ENCODE measurements around the gene MATCAP1.
A peak's percentile ranks its signal among the peaks of the same experiment; 100 is the strongest.

Gene MATCAP1

DNA sequence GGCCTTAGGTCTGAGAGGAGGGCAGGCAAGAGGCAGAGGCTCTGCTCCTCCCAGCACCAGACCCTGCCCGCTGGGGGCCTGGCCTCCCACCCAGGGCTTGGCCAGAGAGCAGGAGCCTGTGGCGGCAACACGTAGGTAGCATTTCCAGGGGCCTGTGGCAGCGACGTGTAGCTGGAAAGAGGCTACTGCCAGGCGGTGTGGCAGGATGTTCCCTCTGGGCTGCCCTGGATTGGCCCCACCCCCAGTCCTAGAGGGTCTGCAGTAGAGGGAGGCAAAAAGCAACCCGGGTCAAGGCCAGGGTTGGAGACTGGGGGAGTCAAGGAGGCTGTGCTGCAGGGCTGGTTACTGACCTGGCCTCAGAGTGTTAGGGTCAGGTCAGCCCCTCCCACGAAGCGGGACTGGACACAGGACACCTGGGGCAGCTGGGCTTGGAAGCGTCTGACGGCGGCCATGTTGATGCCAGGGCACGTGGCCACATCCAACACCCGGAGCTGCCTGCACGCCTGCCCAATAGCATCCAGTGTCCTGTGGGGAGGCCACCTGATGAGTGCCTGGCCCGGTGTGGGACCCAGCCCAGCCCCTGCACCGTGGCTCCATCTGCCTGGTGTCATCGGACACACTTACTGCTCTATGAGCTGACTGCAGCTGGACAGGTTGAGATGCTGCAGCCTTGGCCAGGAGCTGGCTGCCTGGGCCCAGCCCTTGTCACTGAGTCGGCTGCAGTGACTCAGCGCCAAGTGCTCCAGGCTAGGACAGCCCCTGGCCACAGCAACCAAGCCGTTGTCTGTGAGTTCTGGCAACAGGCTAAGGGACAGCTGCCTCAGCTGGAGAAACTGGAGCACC is 23.7 kb upstream of the MATCAP1 start:
- DNase-seq = no peak

DNA sequence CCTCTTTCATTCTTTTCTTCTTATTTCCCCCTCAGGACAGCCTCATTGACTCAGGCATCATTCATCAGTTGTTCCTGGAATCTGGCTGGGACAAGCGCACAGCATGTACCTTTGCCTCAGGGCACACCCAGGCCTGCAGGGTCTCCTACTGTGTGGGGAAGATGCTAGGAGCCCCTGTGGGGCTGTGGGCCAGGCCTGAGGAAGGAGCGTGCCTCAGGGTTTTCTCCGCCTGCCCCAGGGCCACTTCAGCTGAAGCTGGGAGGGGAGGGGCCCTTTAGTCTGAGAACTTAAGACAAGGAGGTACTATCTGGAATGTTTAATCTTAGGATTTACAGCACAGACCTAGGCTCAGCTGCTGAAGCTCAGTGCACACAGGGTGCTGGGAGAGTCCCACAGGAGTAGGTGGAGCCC is 23.1 kb upstream of the MATCAP1 start:
- DNase-seq = no peak

DNA sequence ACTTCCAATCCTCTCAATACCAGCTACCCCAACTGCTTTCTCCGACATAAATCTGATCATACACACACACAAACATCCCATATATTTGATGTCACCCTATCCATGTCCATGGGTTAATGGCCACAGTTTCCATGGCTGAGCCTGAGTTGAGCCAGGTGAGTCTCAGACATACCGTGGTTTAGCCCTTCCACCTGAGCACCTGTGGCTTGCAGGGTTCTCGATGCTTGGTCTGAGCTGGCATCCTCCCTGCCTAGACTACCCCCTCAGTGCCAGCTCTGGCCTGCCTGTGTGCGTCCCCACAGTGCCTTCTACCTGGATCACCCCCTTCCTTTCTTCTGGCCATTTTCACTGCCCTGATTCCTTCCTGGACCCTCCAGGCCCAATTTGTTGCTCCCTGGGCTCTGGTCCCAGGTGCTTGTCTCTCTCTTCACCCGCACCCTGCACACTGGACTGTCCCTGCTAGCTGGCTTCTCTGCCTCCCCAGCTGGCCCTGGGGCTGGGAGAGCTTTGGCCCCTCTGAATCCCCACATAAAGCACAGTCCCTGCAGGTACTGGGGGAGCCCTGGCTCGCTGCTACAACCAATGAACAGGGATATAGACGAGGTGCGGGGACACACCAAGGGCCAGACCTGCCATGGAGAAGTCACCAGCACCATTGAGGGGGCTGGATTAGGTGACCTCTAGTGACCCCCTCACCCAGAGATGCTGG is 22.5 kb upstream of the MATCAP1 start:
- DNase-seq = no peak

DNA sequence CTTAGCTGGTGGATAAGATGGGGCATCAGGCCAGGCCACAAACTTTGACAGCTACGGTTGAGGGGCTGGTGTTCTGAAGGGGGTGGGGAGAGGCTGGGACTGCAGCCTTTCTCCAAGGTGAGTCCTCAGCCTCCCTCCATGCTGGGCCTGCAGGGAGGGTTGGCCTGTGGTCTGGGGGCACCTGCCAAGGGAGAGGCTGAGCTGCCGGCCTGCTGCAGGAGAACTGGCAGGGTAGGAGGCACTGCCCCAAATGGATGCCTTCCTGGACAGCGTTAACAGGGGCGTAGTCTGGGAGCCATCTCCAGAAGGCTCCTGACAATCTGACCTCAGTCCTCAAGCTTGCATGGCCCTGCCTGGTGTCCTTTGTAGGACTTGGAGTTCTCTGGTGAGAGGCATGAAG is 20.3 kb upstream of the MATCAP1 start:
- DNase-seq = no peak

DNA sequence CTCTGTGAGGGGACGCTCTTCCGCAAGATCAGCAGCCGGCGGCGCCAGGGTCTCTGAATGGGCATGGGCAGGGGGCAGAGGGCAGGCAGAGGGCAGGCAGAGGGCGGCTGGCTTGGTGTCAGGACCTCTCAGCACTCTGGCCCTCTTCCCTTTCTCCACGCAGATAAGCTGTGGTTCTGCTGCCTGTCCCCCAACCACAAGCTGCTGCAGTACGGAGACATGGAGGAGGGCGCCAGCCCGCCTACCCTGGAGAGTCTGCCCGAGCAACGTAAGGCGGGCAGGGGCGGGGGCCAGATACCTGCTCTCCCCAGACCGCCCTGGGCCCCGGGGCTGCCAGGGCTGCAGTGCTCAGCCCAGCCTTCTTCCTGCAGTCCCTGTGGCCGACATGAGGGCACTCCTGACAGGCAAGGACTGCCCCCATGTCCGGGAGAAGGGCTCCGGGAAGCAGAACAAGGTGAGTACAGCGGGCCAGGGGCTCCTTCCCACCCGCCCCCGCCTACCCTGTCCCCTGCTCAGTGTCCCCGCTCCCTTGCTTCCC is 19.3 kb upstream of the MATCAP1 start:
- no peak for DNase-seq

DNA sequence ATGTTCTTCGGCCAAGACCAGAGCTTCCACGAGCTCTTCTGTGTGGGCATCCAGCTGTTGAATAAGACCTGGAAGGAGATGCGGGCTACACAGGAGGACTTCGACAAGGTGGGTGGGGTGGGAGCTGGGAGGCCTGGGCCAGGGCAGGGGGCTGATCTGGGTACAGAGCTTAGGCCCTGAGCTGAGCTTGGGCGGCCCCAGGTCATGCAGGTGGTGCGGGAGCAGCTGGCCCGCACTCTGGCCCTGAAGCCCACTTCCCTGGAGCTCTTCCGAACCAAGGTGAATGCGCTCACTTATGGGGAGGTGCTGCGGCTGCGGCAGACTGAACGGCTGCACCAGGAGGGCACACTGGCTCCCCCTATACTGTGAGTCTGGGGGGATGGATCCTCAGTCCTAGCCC is 18.7 kb upstream of the MATCAP1 start:
- DNase-seq = no peak

DNA sequence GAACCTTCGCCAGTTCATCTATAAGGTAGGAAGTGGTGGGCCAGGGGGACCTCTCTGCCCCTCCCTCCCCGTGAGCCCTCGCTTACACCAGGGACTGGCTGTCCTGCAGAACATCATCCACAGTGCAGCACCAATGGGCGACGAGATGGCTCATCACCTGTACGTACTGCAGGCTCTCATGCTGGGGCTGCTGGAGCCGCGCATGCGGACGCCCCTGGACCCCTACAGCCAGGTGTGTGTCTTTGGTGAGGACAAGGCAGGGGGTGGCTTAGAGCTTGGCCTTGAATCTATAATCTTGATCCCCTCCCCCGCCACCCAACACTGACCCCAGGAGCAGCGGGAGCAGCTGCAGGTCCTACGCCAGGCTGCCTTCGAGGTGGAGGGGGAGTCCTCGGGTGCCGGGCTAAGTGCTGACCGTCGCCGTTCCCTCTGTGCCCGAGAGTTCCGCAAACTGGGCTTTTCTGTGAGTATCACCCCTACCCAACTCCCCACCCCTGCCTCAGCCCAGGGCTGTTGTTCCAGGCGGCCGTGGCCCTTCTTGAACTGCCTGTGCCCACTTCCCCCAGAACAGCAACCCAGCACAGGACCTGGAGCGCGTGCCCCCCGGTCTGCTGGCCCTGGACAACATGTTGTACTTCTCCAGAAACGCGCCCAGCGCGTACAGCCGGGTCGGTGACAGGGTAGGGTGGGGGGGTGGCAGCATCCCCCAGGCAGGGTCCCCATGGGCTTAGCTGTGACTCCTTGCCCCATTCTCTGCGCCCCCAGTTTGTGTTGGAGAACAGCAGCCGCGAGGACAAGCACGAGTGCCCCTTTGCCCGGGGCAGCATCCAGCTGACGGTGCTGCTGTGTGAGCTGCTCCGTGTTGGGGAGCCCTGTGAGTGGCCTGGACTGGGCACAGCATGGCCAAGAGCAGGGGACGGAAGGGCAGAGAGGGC is 17.9 kb upstream of the MATCAP1 start:
- DNase-seq = no peak

DNA sequence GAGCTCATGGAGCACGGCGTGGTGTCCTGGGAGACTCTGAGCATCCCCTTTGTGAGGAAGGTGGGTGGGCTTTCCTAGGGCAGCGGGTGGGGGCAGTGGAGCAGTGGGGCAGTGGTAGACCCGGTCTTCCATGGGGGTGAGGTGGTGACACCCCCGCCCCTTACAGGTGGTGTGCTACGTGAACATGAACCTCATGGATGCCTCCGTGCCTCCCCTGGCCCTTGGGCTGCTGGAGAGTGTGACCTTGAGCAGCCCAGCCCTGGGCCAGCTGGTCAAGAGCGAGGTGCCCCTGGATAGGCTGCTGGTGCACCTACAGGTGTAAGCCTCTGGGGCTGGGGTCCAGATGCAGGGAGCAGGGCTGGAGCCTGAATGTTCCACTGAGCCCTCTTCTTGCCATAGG is 16.7 kb upstream of the MATCAP1 start:
- DNase-seq = no peak

DNA sequence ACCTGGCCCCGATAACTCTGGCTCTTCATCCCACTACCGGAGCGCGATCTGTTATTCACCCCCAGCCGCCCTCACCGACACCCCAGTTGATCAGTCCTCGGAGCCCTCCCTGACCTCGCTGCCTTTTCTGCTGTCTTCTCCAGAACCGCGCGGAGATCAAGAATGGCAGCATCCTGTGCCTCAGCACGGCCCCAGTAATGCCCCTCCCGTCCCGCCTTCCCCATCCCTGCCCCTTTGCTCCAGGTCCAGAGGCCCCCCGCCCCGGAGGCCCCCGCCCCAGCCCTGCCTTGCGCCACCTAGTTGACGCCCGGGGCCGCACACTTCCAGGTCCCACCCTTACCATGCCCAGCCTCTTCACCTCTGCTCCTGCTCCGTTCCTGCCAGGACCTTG is 16.0 kb upstream of the MATCAP1 start:
- no peak for DNase-seq

DNA sequence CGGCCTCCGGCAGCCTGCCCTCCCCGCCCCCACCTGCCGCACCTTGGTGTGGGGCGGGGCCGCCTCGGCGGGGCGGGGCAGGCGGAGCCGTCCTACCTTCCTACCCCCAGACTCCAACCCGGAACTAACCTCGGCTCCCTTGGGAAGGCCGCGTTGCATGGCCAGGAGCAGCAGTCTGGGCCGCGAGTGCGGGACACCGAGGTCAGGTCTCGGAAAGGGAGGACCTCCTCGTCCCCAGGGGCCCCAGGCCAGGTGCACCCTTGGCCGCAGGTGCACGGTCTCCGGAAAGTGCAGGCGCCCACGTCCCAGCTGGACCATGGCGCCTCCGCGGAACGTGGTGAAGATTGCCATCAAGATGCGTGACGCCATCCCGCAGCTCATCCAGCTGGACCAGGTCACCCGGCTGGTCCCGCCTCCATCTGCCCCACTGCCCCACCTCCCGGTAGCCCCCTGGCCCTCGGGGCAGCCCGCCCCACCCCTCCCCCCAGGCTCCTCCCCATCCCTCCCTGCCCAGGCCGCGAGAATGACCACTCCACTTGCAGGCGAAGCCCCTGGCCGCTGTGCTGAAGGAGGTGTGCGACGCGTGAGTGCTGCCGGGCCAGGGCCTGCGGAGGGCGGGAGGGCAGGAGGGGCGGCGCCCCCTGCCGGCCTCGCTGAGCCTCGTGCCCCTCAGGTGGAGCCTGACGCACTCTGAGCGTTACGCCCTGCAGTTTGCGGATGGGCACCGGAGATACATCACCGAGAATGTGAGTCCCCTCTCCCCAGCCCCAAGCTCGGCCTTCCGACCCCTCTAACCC is 15.4 kb upstream of the MATCAP1 start, which contains the start of gene ELMO3:
Gene ELMO3 (plus strand): TSS at position 121 of the 797 bp plus-strand sequence. CDS start 196 bp downstream, at position 317.
- peak; percentile 53 for DNase-seq

DNA sequence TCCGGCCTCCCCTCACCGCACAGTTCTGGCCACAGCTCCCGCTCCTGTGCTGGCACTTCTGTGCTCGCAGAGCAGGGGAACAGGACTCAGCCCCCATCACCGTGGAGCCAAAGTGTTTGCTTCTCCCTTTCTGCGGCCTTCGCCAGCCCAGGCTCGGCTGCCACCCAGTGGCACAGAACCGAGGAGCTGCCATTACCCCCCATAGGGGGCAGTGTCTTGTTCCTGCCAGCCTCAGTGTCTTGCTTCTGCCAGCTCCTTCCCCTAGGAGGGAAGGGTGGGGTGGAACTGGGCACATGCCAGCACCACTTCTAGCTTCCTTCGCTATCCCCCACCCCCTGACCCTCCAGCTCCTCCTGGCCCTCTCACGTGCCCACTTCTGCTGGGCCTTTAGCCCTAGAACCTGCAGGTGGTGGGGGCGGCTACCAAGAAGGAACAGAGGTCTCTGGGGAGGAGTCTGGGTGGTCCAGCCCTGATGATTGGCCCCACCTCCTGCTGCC is 14.5 kb upstream of the MATCAP1 start:
- peak; percentile 64 for DNase-seq

DNA sequence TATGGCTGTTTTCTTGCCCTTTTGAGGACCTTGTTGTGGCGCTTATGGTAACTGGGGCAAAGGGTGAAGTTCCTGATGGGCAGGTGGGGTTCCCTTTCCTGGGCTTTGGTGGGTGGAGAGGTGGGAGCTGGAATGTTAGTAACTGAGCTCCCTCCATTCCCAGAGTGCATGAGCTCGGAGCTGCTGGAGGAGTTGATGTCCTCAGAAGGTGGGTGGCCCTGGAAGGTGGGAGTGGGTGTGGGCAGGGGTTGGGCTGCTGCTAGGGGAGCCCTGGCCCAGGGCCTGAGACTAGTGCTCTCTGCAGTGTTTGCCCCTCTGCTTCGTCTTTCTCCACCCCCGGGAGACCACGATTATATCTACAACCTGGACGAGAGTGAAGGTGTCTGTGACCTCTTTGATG is 13.9 kb upstream of the MATCAP1 start:
- no peak for DNase-seq

DNA sequence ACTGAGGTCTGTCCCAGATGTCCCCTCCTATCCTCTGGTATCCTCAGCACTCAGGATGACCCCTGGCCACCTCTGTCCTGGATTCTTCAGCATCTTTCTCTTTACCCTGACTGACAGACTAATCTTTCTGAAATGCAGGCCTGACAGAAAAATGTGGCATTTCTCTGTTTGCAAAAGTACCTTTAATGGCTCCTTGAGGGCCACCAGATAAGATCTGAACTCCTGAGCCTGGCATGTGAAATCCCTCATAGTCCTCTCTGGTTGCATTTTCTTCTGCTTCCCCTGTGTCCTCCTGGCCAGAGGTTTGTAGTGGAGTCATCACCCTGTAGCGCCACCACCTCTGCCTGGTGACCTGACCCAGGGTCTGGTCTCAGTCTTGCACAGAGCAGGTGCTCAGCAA is 13.1 kb upstream of the MATCAP1 start:
- no peak for DNase-seq

DNA sequence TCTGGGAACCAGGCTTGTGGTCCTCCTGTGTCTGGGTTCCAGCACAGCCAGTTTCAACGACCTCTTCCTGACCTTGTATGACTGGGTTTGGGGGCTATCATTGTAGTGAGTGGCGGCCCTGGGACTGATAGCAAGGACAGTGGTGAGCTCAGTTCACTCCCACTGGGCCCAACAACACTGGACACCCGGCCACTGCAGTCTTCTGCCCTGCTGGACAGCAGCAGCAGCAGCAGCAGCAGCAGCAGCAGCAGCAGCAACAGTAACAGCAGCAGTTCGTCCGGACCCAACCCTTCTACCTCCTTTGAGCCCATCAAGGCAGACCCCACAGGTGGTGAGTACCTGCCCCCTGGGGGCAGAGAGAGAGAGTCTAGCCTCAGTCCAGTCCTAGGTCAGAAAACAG is 11.9 kb upstream of the MATCAP1 start:
- DNase-seq = no peak

DNA sequence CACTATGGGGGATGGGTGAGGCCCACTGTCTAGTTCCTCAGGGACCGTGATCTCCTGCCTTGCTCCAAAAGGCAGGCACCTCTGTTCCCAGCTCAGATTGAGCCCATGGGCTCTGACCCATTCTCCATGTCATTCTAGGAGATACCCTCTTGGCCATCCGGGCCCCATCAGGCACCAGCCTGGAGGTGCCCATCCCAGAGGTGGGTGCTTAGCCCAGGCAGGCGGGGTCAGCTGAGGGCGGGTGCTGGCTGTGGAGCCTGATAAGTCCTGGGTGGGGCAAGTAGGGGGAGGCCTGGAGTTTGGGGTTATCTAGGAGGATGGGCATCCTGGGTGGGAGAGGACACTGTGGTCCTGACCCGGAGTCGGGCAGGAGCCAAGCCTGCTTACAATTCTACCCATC is 10.5 kb upstream of the MATCAP1 start:
- DNase-seq = no peak

DNA sequence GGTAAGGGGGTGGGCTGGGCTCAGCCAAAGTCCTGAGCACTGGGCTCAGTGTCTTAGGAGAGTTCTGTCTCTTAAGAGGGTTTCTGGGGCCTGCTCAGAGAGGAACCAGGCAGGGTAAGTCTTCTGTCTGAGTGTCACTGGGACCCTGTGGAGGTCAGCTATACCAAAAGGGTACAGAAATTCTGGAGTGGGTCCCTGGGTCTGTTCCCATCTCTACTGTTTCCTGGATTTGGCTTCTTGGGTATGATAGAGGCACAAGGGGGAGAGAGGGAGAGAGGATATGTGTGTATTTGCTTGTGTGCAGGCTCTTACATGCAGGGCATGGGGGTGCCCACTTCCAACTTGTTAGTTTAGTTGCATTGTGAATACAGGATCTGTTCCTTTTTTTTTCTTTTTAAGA is 9.8 kb upstream of the MATCAP1 start:
- no peak for DNase-seq

DNA sequence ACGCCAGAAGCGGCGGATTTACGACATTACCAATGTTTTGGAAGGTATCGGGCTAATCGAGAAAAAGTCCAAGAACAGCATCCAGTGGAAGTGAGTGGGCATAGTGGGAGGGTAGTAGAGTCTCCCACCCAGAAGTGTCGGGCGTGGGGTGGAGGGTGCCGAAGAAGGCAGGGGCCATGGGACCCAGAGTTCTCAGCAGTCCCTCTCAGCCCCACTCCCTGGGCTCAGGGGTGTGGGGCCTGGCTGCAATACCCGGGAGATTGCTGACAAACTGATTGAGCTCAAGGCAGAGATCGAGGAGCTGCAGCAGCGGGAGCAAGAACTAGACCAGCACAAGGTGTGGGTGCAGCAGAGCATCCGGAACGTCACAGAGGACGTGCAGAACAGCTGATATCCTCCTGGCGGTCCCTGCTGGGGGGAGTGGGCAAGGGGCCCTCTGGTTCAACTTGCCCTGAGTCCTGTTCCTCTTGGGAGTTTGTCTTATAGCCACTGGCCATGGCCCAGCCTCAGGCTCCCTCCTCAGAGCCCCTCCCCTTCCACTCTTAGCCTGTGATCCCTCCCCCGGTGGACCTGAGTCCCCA is 9.1 kb upstream of the MATCAP1 start:
- no peak for DNase-seq

DNA sequence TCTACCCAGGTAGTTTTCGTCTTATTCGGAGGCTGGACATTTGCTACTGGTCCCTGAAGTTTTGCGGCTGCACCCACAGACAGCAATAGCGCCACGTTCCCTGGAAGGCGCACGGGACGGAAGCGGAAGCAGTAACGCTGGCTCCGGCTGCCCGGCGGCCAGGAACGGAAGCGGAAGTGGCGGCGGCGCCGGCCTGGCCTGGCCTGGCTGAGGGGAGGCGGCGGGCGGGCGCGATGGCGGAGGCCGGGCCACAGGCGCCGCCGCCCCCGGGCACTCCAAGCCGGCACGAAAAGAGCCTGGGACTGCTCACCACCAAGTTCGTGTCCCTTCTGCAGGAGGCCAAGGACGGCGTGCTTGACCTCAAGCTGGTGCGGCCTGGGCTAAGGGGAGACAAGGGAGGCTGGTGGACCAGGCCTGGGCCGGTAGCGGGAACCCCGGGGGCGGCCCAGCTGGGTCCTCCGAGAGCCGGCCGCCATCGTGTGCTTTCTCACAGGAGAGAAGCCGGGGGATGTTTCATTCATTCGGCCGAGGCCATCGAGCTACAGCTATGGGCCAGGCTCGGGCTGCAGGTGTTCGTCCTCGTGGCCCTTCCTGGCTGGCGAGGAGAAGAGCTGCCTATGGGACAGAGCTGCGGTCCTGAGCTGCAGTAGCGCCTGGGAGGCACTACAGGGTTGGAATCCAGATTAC is 8.4 kb upstream of the MATCAP1 start, which contains the start of gene E2F4:
Gene E2F4 (plus strand): TSS at position 161 of the 687 bp plus-strand sequence. CDS start 73 bp downstream, at position 234.
- DNase-seq = peak; percentile 85

DNA sequence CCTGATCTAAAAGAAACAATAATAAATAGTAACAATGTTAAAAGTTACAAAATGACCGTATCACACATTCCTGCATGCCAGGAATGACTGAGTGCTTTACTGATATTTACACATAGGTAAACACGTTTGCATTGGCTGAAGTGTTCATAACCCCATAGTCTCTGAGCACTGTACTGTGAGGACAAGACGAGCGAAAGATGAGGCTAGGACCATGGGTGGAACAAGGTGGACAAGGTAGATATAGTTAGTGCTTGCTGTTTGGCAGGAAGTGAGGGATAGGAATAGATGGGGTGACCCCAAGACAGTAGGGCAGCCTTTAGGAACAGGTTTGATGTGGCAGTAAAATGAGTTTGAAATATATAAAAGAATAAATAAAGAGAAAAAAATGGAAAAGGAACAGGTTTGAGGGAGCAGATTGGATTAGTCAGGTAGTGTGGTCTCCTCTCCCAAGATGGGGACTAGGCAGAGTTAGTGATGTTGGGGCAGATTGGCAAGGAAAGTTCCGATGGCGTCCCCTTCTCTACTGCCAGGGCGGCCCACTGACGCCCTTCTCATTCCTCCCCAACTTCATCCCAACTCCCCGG is 7.7 kb upstream of the MATCAP1 start:
- DNase-seq = no peak
